Measurements from ENCODE around the gene ICE1. TPM values are rescaled to one million over a fixed set of nuclear protein-coding genes. Genes with fewer than 3 reads are reported as not detected.

Gene ICE1
- total RNA-seq, 4 donors from 2014 or later, result 19.8 to 51.9 (median 25.9) TPM

GRCh38 chr5:5532306-5533076 is 110.0 kb downstream of the ICE1 start:
- intact Hi-C loops (cut with DNase I; ENCODE audit: low total_unique reads) (no loop called here), in situ Hi-C loops (cut with MboI; ENCODE audit: low pct_ligation_motif_present in 1 of 4, low pct_unique_long_range_greater_than_20kb in 1 of 4, low sequenced_read_pairs in 3 of 4) (no loop called here)
- H3K4me1 ChIP-seq, result no peaks in the 10 kb centered on the region
- no peaks in the 10 kb centered on the region for H3K36me3 ChIP-seq
- H3K27ac ChIP-seq, result no peak overlapping the region
- 79 to 84% methylated on average over 11 to 13 of the region's 13 CpGs for WGBS, 2 donors (ENCODE audit: low coverage in 1 of 2)
- no peak for DNase-seq
- TF ChIP-seq POLR2A (IDR thresholded peaks at IDR 0.05) (no peak), POLR2AphosphoS5 (IDR thresholded peaks at IDR 0.05) (no peak), EP300 (IDR thresholded peaks at IDR 0.05; ENCODE audit: low read depth) (no peak)
- TF ChIP-seq, protein P1, sequence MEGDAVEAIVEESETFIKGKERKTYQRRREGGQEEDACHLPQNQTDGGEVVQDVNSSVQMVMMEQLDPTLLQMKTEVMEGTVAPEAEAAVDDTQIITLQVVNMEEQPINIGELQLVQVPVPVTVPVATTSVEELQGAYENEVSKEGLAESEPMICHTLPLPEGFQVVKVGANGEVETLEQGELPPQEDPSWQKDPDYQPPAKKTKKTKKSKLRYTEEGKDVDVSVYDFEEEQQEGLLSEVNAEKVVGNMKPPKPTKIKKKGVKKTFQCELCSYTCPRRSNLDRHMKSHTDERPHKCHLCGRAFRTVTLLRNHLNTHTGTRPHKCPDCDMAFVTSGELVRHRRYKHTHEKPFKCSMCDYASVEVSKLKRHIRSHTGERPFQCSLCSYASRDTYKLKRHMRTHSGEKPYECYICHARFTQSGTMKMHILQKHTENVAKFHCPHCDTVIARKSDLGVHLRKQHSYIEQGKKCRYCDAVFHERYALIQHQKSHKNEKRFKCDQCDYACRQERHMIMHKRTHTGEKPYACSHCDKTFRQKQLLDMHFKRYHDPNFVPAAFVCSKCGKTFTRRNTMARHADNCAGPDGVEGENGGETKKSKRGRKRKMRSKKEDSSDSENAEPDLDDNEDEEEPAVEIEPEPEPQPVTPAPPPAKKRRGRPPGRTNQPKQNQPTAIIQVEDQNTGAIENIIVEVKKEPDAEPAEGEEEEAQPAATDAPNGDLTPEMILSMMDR (IDR thresholded peaks at IDR 0.05), result no peak
- H3K4me3 ChIP-seq, result no peak overlapping the region
- peaks cover 0 to 4% of the 10 kb centered on the region in 2 donors for H3K9me3 ChIP-seq
- H3K27me3 ChIP-seq, result no peaks in the 10 kb centered on the region

- in situ Hi-C loops (cut with MboI; ENCODE audit: low pct_ligation_motif_present in 1 of 4, low pct_unique_long_range_greater_than_20kb in 1 of 4, low sequenced_read_pairs in 3 of 4) (no loop called here), intact Hi-C loops (cut with DNase I; ENCODE audit: low total_unique reads) (no loop called here)
- 85% methylated on average over 6 of the region's 9 CpGs; no CpG with 5 or more reads in 1 of the 2 donors for WGBS, 2 donors (ENCODE audit: low coverage in 1 of 2)
- DNase-seq, result no peak
- Histone ChIP-seq H3K27ac (no peak overlapping the region), H3K4me3 (no peak overlapping the region), H3K4me1 (no peaks in the 10 kb centered on the region), H3K27me3 (no peaks in the 10 kb centered on the region), H3K36me3 (no peaks in the 10 kb centered on the region), H3K9me3 (peaks cover 0 to 2% of the 10 kb centered on the region in 2 donors)
- TF ChIP-seq POLR2A (IDR thresholded peaks at IDR 0.05) (no peak), EP300 (IDR thresholded peaks at IDR 0.05; ENCODE audit: low read depth) (no peak), POLR2AphosphoS5 (IDR thresholded peaks at IDR 0.05) (no peak)
- TF ChIP-seq, protein P1 (IDR thresholded peaks at IDR 0.05), result no peak
Observed at GRCh38 chr5:5533927-5534326, 111.5 kb downstream of the ICE1 start.

- in situ Hi-C loops (cut with MboI; ENCODE audit: low pct_ligation_motif_present in 1 of 4, low pct_unique_long_range_greater_than_20kb in 1 of 4, low sequenced_read_pairs in 3 of 4), result no loop called here
- 73% methylated on average over 4 of the region's 4 CpGs; no CpG with 5 or more reads in 1 of the 2 donors for WGBS, 2 donors (ENCODE audit: low coverage in 1 of 2)
Observed at GRCh38 chr5:5534333-5534732, 111.9 kb downstream of the ICE1 start.

DNA sequence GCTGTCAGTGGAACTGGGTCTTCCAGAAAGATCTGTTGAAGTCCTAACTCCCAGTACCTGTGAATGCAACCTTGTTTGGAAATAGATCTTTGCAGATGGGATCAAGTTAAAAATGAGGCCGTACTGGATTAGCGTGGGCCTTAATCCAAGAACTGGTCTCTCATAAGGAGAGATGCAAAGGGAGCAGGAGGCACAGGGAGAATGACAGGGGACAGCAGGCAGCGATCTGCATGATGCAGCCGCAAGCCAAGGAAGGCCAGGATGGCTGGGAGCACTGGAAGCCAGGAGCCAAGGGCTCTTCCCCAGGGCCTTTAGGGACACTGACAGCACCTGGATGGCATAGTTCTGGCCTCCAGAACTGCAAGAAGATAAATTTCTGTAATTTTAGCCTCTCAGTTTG is 114.4 kb downstream of the ICE1 start:
- Histone ChIP-seq H3K36me3 (no peaks in the 10 kb centered on the region), H3K9me3 (no peaks in the 10 kb centered on the region), H3K4me1 (no peaks in the 10 kb centered on the region), H3K4me3 (no peak overlapping the region), H3K27me3 (no peaks in the 10 kb centered on the region), H3K27ac (no peak overlapping the region)
- no peak for DNase-seq
- in situ Hi-C loops (cut with MboI; ENCODE audit: low pct_ligation_motif_present in 1 of 4, low pct_unique_long_range_greater_than_20kb in 1 of 4, low sequenced_read_pairs in 3 of 4), result no loop called here
- TF ChIP-seq POLR2A (IDR thresholded peaks at IDR 0.05) (no peak), POLR2AphosphoS5 (IDR thresholded peaks at IDR 0.05) (no peak), EP300 (IDR thresholded peaks at IDR 0.05; ENCODE audit: low read depth) (no peak)
- TF ChIP-seq, protein P1 (IDR thresholded peaks at IDR 0.05), result no peak
- WGBS, 2 donors (ENCODE audit: low coverage in 1 of 2), result 58 to 94% methylated on average over 2 to 4 of the region's 4 CpGs
- intact Hi-C loops (cut with DNase I; ENCODE audit: low total_unique reads), result no loop called here

More at GRCh38 chr5:5534333-5534732, 111.9 kb downstream of the ICE1 start:
- Histone ChIP-seq H3K36me3 (no peaks in the 10 kb centered on the region), H3K27me3 (no peaks in the 10 kb centered on the region), H3K9me3 (no peaks in the 10 kb centered on the region), H3K27ac (no peak overlapping the region), H3K4me3 (no peak overlapping the region), H3K4me1 (no peaks in the 10 kb centered on the region)
- intact Hi-C loops (cut with DNase I; ENCODE audit: low total_unique reads), result no loop called here
- no peak for DNase-seq
- TF ChIP-seq POLR2AphosphoS5 (IDR thresholded peaks at IDR 0.05) (no peak), EP300 (IDR thresholded peaks at IDR 0.05; ENCODE audit: low read depth) (no peak), POLR2A (IDR thresholded peaks at IDR 0.05) (no peak)
- TF ChIP-seq, protein P1 (IDR thresholded peaks at IDR 0.05), result no peak

Measured in transverse colon (tissue), 4 donors.